Peyer's patch (tissue), 4 donors: ENCODE results near the gene PLCD1. TPM values are rescaled to one million over a fixed set of nuclear protein-coding genes. Genes with fewer than 3 reads are reported as not detected.
A peak's percentile ranks its signal among the peaks of the same experiment; 100 is the strongest.

Experiments
- DNase-seq, 3 donors: peaks; one replicate each; pipeline ENCODE4 v3.0.0-alpha.2; 2017 to 2019
- H3K27ac ChIP-seq, 4 donors: fragments of 200-600 bp; sonication (generic); one replicate each; pipeline ENCODE4 v1.5.1; 2016 to 2019
- H3K27me3 ChIP-seq, 2 donors: fragments of 200-600 bp; sonication (generic); one replicate each; pipeline ENCODE4 v1.5.1; 2019
- H3K36me3 ChIP-seq, 3 donors: fragments of 200-600 bp; sonication (generic); one replicate each; pipeline ENCODE4 v1.5.1; 2016 to 2019
- H3K4me1 ChIP-seq, 4 donors: fragments of 200-600 bp; sonication (generic); one replicate each; pipeline ENCODE4 v1.5.1; 2016 to 2019
- H3K4me3 ChIP-seq, 4 donors: fragments of 200-600 bp; sonication (generic); 1 replicate in 3 of 4; 2 replicates in 1 of 4; pipeline ENCODE4 v1.5.1; 2016 to 2019; ENCODE audit warnings: mild to moderate bottlenecking in 1 of 4
- H3K9me3 ChIP-seq, 4 donors: fragments of 200-600 bp; sonication (generic); one replicate each; pipeline ENCODE4 v1.5.1; 2016 to 2019; ENCODE audit warnings: mild to moderate bottlenecking in 1 of 4
- CTCF ChIP-seq, 6 experiments: fragments of 450-650 bp in 4 of 6; fragments of 200-600 bp in 2 of 6; sonication (generic) in 1 of 6; IDR thresholded peaks; one replicate each; pipeline ENCODE4 v1.5.1; 2017 to 2019; ENCODE audit warnings: antibody characterized with exemption in 6 of 6, mild to moderate bottlenecking in 3 of 6, moderate library complexity in 1 of 6
- POLR2A ChIP-seq, 2 donors: fragments of 450-650 bp; IDR thresholded peaks; one replicate each; pipeline ENCODE4 v1.5.1; 2017; ENCODE audit warnings: antibody characterized with exemption in 2 of 2, mild to moderate bottlenecking in 2 of 2, moderate library complexity in 2 of 2
- total RNA-seq, 4 donors: library from RNA; depleted of rRNA; stranded (reverse); fragments of >200 nt; gene quantifications; one replicate each; pipeline ENCODE4 v1.1.0, GENCODE V29; 2016

The PLCD1 gene
- total RNA-seq, 4 donors from 2014 or later = 36.6 to 47.0 (median 40.5) TPM

- Histone ChIP-seq H3K9me3 (peaks cover 0 to 6% (median 0%) of the 10 kb centered on the region in 4 donors), H3K4me1 (peaks cover 0 to 18% (median 3%) of the 10 kb centered on the region in 4 donors), H3K4me3 (no peak overlapping the region), H3K27ac (no peak overlapping the region), H3K27me3 (no peaks in the 10 kb centered on the region), H3K36me3 (peaks cover 0 to 30% (median 0%) of the 10 kb centered on the region in 3 donors)
- no peak for TF ChIP-seq CTCF (IDR thresholded peaks at IDR 0.05)
- no peak for TF ChIP-seq POLR2A (IDR thresholded peaks at IDR 0.05)
- peak in 1 of 3 donors; percentile 42 for DNase-seq
Observed at GRCh38 chr3:38021196-38021595, 8.2 kb downstream of the PLCD1 start.

DNA sequence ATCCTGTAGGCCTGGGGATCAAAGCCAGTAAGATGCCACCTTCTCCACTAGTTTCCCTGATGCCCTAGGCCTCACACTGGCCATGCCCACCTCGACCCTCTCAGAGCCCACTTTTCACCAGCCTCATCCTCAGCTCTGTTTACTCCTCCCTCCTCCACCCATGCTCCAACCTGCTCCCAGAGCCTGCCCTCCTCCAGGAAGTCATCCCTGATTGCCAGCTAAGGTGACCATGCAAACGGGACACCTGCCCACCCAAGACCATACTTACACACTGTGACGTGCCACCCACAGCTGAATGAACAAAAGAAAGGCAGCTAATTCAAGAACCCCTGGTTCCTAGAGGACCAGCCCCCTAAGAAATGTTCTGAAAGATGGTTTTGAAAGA lies 9.1 kb downstream of the PLCD1 start:
- Histone ChIP-seq H3K9me3 (peaks cover 0 to 6% (median 0%) of the 10 kb centered on the region in 4 donors), H3K4me3 (no peak overlapping the region), H3K36me3 (peaks cover 0 to 36% (median 0%) of the 10 kb centered on the region in 3 donors), H3K27me3 (no peaks in the 10 kb centered on the region), H3K4me1 (peaks cover 0 to 12% (median under 1%) of the 10 kb centered on the region in 4 donors), H3K27ac (no peak overlapping the region)
- TF ChIP-seq CTCF (IDR thresholded peaks at IDR 0.05) (no peak), POLR2A (IDR thresholded peaks at IDR 0.05) (no peak)
- no peak for DNase-seq

DNA sequence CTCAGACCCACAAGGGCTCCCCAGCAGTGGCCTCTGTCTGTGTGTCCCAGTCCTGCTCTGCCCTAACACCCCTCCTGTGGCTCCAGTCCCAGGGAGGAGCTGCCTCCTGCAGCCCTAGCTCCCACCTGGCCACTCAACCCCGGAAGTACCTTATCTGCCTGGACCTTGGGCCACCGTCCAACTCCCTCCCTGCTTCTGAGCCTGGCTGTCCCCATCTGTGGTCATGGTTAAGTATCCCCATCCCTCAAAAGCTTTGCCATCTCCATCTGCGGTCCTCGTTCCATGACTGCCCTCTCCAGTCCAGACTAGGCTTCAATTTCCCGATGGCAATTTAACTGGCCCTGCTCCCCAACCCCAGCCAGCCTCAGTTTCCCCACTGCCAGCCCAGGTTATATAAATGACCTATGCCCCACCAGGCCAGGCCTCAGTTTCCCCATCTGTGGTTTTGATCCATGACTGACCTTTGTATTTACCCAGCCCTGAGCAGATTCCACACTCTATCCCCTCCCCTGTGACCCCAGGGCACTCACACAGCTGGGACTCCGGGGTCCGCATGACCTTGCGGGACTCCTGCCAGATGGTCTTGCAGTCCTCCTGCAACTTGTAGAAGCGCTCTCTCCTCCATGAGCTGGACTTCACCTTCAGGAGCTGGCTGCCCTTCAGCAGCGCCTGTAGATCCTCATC lies 9.6 kb downstream of the PLCD1 start:
- Histone ChIP-seq H3K4me1 (peaks cover 0 to 11% (median 0%) of the 10 kb centered on the region in 4 donors), H3K9me3 (peaks cover 0 to 6% (median 0%) of the 10 kb centered on the region in 4 donors), H3K36me3 (peaks cover 0 to 42% (median 0%) of the 10 kb centered on the region in 3 donors), H3K4me3 (no peak overlapping the region), H3K27me3 (no peaks in the 10 kb centered on the region), H3K27ac (no peak overlapping the region)
- TF ChIP-seq CTCF (IDR thresholded peaks at IDR 0.05) (no peak), POLR2A (IDR thresholded peaks at IDR 0.05) (no peak)
- peak in 1 of 3 donors; percentile 50 for DNase-seq

DNA sequence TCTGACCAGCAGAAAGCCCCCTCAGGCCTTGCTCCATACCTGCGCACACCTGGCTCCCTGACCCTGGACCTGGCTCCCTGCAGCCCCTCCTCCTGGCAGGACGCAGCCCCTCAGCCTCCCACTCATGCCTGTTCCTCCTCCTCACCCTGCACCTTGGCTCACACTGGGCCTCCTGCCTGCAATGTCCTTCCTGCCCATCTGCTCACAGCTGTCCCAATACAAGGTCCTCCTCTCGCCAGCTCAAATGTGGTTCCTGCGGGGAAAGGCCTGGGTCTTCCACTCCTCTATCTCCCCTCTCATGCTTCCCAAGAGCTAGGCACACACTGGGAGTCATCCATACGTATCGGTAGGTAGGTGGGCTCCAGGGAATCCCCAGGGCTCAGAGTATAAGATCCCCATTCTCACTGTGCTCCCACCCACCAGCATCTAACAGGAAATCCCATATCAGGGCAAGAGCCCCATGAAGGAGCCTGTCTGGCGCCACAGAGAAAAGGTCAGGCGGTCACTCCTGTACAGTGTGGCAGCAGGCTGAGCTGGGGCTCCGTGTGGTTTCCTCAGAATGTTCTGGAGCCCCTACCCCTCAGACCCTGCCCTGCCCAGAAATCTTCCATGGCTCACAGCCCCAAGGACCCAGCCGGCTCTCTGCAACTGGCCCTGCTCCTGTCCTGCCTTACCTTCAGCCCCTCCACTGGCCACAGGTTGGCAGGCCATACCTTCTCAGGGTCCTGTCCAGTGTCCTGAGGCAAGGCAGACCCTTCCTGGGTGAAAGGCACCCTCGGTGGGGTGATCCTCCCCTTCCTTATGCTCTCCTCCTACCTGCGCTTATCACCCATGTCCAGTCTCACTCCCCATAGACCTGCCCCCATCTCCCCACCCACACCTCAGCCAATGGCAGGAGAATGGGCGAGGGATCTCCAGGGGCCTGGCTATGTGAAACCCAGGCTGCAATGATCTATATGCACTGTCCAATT lies 10.9 kb downstream of the PLCD1 start:
- peaks cover 0 to 9% (median 0%) of the 10 kb centered on the region in 4 donors for H3K4me1 ChIP-seq
- no peak overlapping the region for H3K4me3 ChIP-seq
- DNase-seq = peak in 1 of 3 donors; percentile 39
- H3K27ac ChIP-seq = no peak overlapping the region
- no peaks in the 10 kb centered on the region for H3K27me3 ChIP-seq
- H3K36me3 ChIP-seq = peaks cover 0 to 42% (median 0%) of the 10 kb centered on the region in 3 donors
- peaks cover 0 to 6% (median 0%) of the 10 kb centered on the region in 4 donors for H3K9me3 ChIP-seq
- TF ChIP-seq CTCF (IDR thresholded peaks at IDR 0.05) (no peak), POLR2A (IDR thresholded peaks at IDR 0.05) (no peak)

DNA sequence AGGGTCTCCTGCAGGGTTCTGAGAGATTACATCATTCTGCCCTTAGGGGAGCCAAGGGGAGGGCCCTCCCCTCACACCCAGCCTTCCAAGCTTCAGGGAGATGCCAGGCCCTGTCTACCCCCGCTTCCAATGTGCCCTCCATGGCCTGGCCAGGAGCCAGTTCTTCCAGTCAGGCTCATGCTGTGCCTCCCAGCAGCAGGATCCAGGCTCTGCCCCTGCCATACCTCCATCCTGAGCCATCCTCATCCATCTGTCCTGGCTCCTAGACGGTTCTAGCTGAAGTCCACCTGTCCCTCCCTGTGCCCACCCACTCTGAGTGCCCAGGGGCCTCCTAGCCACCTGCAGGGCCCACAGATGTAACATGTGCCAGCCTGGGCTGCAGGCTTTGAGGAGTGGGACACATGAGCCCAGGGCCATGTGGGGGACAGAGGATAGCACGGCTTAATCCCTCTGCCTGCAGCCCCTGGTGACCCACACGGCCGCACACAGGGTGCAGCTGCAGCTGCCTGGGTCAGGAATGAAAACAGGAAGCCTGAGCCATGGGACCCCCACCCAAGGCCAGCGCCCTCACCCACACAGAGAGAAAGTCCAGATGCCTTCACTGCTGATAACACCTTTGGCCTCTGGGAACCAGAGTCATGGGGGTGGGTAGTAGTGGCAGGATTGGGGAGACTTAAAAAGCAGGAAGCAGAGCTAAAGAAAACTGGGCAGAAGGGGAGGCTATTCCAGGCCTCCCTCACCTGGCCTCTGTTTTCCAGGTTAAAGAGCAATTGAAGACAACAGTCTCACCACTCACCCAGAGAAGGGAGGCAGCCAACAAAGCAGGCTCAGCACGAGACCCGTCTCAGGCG lies 11.8 kb downstream of the PLCD1 start:
- no peak for TF ChIP-seq POLR2A (IDR thresholded peaks at IDR 0.05)
- TF ChIP-seq CTCF (IDR thresholded peaks at IDR 0.05) = no peak
- Histone ChIP-seq H3K36me3 (peaks cover 0 to 42% (median 0%) of the 10 kb centered on the region in 3 donors), H3K9me3 (peaks cover 0 to 6% (median 0%) of the 10 kb centered on the region in 4 donors), H3K27ac (no peak overlapping the region), H3K4me1 (no peaks in the 10 kb centered on the region), H3K27me3 (no peaks in the 10 kb centered on the region), H3K4me3 (no peak overlapping the region)
- peak in 1 of 3 donors; percentile 36 for DNase-seq
